ENCODE data around the gene CDH4. TPM values are rescaled to one million over a fixed set of nuclear protein-coding genes. Genes with fewer than 3 reads are reported as not detected.

Gene CDH4
- total and polyA plus RNA-seq, 2 of the 8 experiments (the other 6 are each of a cell fraction or from before 2014, with no cell fraction given): 4.3 to 7.9 TPM

DNA sequence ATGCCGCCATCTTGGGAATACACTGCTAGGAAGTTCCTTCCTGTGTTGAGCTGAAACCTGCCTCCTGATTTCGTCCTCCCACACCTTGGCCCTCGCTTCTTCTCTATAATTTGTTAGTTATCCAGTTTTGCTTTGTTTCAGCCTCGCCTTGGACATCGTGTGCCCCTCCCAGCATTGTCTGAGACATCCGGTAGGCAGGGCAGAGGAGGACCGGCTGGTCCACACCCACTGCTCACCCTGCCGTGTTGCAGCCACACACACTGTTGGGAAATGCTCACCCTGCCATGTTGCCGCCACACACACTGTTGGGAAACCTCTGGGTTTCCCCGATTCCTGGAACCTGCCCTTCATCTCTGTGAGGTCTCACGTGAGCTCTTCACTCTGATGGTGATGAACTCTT is 105.1 kb downstream of the CDH4 start (continued):
- TF ChIP-seq HDAC2 (IDR thresholded peaks at IDR 0.05; ENCODE audit: borderline replicate concordance in 1 of 2, low read depth in 2 of 2, low read length in 2 of 2) (no peak), EP300 (IDR thresholded peaks at IDR 0.05; ENCODE audit: borderline replicate concordance in 1 of 2, low read depth in 2 of 2, low read length in 2 of 2) (no peak), CTBP2 (IDR thresholded peaks at IDR 0.05; ENCODE audit: borderline replicate concordance, insufficient read depth, insufficient read length, low read length) (no peak)

Data from H1 (cell line).